ENCODE results near the gene SRD5A2.
"Not testable (repeated sequence)": the region's sequence is repeated elsewhere in the genome, so short reads cannot be mapped to it uniquely, and the experiment has no call there.

Gene SRD5A2

GRCh38 chr2:31496451-31496874, 84.3 kb downstream of the SRD5A2 start:
- not testable (repeated sequence) for H3K27ac ChIP-seq (ENCODE audit: low read depth, low read length); H3K4me1 ChIP-seq (ENCODE audit: control insufficient read depth, insufficient read depth, low read length); H3K27me3 ChIP-seq (ENCODE audit: control insufficient read depth, insufficient read depth, low read length); H3K9ac ChIP-seq (ENCODE audit: low read length); H3K4me3 ChIP-seq (ENCODE audit: low read length); H3K36me3 ChIP-seq (ENCODE audit: control insufficient read depth, insufficient read depth, low read length)

- not testable (repeated sequence) for H3K27me3 ChIP-seq (ENCODE audit: control insufficient read depth, insufficient read depth, low read length); H3K27ac ChIP-seq (ENCODE audit: low read depth, low read length); H3K36me3 ChIP-seq (ENCODE audit: control insufficient read depth, insufficient read depth, low read length); H3K4me3 ChIP-seq (ENCODE audit: low read length); H3K4me1 ChIP-seq (ENCODE audit: control insufficient read depth, insufficient read depth, low read length); H3K9ac ChIP-seq (ENCODE audit: low read length)
Measured at GRCh38 chr2:31489339-31489738, 91.4 kb downstream of the SRD5A2 start.

- H3K4me3 ChIP-seq (ENCODE audit: low read length): no peak overlapping the region
- H3K4me1 ChIP-seq (ENCODE audit: control insufficient read depth, insufficient read depth, low read length): no peaks in the 10 kb centered on the region
- H3K27ac ChIP-seq (ENCODE audit: low read depth, low read length): no peak overlapping the region
- H3K27me3 ChIP-seq (ENCODE audit: control insufficient read depth, insufficient read depth, low read length): no peaks in the 10 kb centered on the region
- H3K9ac ChIP-seq (ENCODE audit: low read length): no peak overlapping the region
- H3K36me3 ChIP-seq (ENCODE audit: control insufficient read depth, insufficient read depth, low read length): no peaks in the 10 kb centered on the region
Measured at GRCh38 chr2:31483246-31483645, 97.5 kb downstream of the SRD5A2 start.

GRCh38 chr2:31476511-31477180, 104.1 kb downstream of the SRD5A2 start:
- H3K9ac ChIP-seq (ENCODE audit: low read length): no peak overlapping the region
- no peaks in the 10 kb centered on the region for H3K36me3 ChIP-seq (ENCODE audit: control insufficient read depth, insufficient read depth, low read length)
- no peaks in the 10 kb centered on the region for H3K4me1 ChIP-seq (ENCODE audit: control insufficient read depth, insufficient read depth, low read length)

GRCh38 chr2:31475692-31476091, 105.0 kb downstream of the SRD5A2 start:
- Histone ChIP-seq H3K4me1 (ENCODE audit: control insufficient read depth, insufficient read depth, low read length) (no peaks in the 10 kb centered on the region), H3K27ac (ENCODE audit: low read depth, low read length) (no peak overlapping the region), H3K4me3 (ENCODE audit: low read length) (no peak overlapping the region), H3K27me3 (ENCODE audit: control insufficient read depth, insufficient read depth, low read length) (no peaks in the 10 kb centered on the region), H3K9ac (ENCODE audit: low read length) (no peak overlapping the region), H3K36me3 (ENCODE audit: control insufficient read depth, insufficient read depth, low read length) (no peaks in the 10 kb centered on the region)

More at GRCh38 chr2:31476511-31477180, 104.1 kb downstream of the SRD5A2 start:
- Histone ChIP-seq H3K27ac (ENCODE audit: low read depth, low read length) (no peak overlapping the region), H3K4me3 (ENCODE audit: low read length) (no peak overlapping the region), H3K27me3 (ENCODE audit: control insufficient read depth, insufficient read depth, low read length) (no peaks in the 10 kb centered on the region)

GRCh38 chr2:31474296-31474695, 106.4 kb downstream of the SRD5A2 start:
- H3K4me1 ChIP-seq (ENCODE audit: control insufficient read depth, insufficient read depth, low read length): no peaks in the 10 kb centered on the region

More at GRCh38 chr2:31474296-31474695, 106.4 kb downstream of the SRD5A2 start:
- no peaks in the 10 kb centered on the region for H3K36me3 ChIP-seq (ENCODE audit: control insufficient read depth, insufficient read depth, low read length)
- H3K4me3 ChIP-seq (ENCODE audit: low read length): no peak overlapping the region
- no peaks in the 10 kb centered on the region for H3K27me3 ChIP-seq (ENCODE audit: control insufficient read depth, insufficient read depth, low read length)
- no peak overlapping the region for H3K9ac ChIP-seq (ENCODE audit: low read length)
- H3K27ac ChIP-seq (ENCODE audit: low read depth, low read length): no peak overlapping the region

All from rectal smooth muscle tissue (tissue), 1 donor.